Measurements from ENCODE around the gene UCN2. TPM values are rescaled to one million over a fixed set of nuclear protein-coding genes. Genes with fewer than 3 reads are reported as not detected.

Gene UCN2
- total RNA-seq, 1 experiment from 2014 or later: not detected

GRCh38 chr3:48544141-48544540, 19.4 kb downstream of the UCN2 start (continued):
- no peak for TF ChIP-seq ERG (CRISPR knock-in tag; IDR thresholded peaks at IDR 0.05)

DNA sequence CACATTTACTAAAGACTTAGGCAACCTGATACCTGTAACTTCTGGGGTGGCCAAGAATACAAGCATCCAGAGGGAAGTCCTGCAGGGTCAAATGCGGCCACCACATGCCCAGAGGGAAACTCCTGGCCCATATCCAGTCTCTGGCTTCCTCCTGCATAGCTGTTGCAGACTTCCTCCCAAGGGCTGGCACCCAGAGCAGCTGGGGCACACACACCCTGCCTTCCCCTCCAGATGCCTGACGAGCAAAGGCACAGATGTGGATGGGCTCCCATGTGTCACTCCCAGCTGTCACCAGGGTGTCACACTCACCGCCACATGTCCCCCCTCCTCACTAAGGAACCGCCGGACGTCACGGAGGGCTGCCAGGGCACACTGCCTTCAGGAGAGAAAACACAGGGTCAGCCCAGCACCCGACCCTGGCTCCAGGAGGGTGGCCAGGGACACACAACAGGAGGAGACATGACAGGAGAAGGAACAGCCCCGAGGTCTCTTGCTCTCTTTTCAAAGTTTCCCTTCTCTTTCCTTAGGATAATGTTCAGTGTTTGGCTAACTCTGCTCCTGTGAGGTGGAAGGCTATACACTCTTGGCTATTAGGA, 20.2 kb downstream of the UCN2 start:
- Mint-ChIP-seq H3K4me1 (no peaks in the 10 kb centered on the region), H3K9me3 (no peaks in the 10 kb centered on the region), H3K27me3 (ENCODE audit: low read depth) (no peaks in the 10 kb centered on the region), H3K27ac (peak overlapping the region; percentile 43; the same call in 1 of the 2 replicates), H3K4me3 (no peak overlapping the region), H3K36me3 (peaks cover 56% of the 10 kb centered on the region)
- no peak for DNase-seq (ENCODE audit: low spot score)
- ATAC-seq: no peak
- TF ChIP-seq ZNF396 (CRISPR knock-in tag; IDR thresholded peaks at IDR 0.05; ENCODE audit: borderline replicate concordance): no peak
- TF ChIP-seq NR3C1 (CRISPR knock-in tag; conservative IDR thresholded peaks at IDR 0.05; ENCODE audit: low read depth): no peak
- TF ChIP-seq NR2C2 (CRISPR knock-in tag; IDR thresholded peaks at IDR 0.05): no peak
- no peak for TF ChIP-seq TP53 (CRISPR knock-in tag; IDR thresholded peaks at IDR 0.05)
- TF ChIP-seq ZNF121 (CRISPR knock-in tag; IDR thresholded peaks at IDR 0.05): no peak
- TF ChIP-seq, protein P1, sequence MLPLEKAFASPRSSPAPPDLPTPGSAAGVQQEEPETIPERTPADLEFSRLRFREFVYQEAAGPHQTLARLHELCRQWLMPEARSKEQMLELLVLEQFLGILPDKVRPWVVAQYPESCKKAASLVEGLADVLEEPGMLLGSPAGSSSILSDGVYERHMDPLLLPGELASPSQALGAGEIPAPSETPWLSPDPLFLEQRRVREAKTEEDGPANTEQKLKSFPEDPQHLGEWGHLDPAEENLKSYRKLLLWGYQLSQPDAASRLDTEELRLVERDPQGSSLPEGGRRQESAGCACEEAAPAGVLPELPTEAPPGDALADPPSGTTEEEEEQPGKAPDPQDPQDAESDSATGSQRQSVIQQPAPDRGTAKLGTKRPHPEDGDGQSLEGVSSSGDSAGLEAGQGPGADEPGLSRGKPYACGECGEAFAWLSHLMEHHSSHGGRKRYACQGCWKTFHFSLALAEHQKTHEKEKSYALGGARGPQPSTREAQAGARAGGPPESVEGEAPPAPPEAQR (CRISPR knock-in tag; IDR thresholded peaks at IDR 0.05): no peak
- TF ChIP-seq MYBL2 (CRISPR knock-in tag; IDR thresholded peaks at IDR 0.05): no peak
- TF ChIP-seq, protein P2, sequence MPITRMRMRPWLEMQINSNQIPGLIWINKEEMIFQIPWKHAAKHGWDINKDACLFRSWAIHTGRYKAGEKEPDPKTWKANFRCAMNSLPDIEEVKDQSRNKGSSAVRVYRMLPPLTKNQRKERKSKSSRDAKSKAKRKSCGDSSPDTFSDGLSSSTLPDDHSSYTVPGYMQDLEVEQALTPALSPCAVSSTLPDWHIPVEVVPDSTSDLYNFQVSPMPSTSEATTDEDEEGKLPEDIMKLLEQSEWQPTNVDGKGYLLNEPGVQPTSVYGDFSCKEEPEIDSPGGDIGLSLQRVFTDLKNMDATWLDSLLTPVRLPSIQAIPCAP (CRISPR knock-in tag; IDR thresholded peaks at IDR 0.05): no peak
- TF ChIP-seq JAZF1 (CRISPR knock-in tag; IDR thresholded peaks at IDR 0.05): no peak
- no peak for TF ChIP-seq E2F1 (CRISPR knock-in tag; IDR thresholded peaks at IDR 0.05)
- no peak for TF ChIP-seq CREB1 (CRISPR knock-in tag; IDR thresholded peaks at IDR 0.05)
- TF ChIP-seq FOXK1 (CRISPR knock-in tag; IDR thresholded peaks at IDR 0.05): no peak
- POLR2A ChIA-PET: no interaction called here
- CTCF ChIA-PET: interaction anchor here (1.3 kb wide), 1 partner anchor 107 kb away, joined by 4 read pairs; no protein-coding TSS in a partner anchor

GRCh38 chr3:48538451-48538850, 25.1 kb downstream of the UCN2 start:
- no peak overlapping the region for H3K4me3 Mint-ChIP-seq
- CTCF ChIA-PET: interaction anchor here (1.3 to 2.8 kb wide), 2 partner anchors 11 to 66 kb away, joined by 3 to 16 read pairs; no protein-coding TSS in a partner anchor
- peaks cover 67% of the 10 kb centered on the region for H3K36me3 Mint-ChIP-seq
- no peak overlapping the region for H3K27ac Mint-ChIP-seq
- H3K9me3 Mint-ChIP-seq: no peaks in the 10 kb centered on the region
- H3K4me1 Mint-ChIP-seq: no peaks in the 10 kb centered on the region
- no peak for DNase-seq (ENCODE audit: low spot score)
- H3K27me3 Mint-ChIP-seq (ENCODE audit: low read depth): no peaks in the 10 kb centered on the region
- POLR2A ChIA-PET: no interaction called here
- no peak for ATAC-seq
- no peak for TF ChIP-seq EMX1 (CRISPR knock-in tag; IDR thresholded peaks at IDR 0.05)

DNA sequence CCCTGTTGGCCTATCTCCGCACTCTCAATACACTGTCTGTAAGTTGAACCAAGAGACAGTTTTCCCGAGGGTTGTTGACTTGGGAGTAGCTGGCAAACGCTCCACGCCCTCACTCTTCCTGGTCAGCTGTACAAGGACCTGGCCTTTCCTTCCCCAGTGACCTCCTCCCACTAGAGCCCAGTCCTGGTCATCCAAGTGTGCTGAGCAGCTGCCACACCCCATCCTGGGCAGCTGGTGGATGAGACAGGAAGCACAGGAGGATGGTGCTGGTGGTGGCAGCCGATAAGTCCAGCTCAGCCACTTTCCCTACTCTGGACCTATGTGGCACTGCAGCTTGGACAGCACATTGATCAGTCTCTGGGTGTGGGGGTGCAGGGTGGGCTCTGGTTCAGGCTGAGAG, 26.8 kb downstream of the UCN2 start:
- H3K4me1 Mint-ChIP-seq: no peaks in the 10 kb centered on the region
- H3K9me3 Mint-ChIP-seq: no peaks in the 10 kb centered on the region
- no peaks in the 10 kb centered on the region for H3K27me3 Mint-ChIP-seq (ENCODE audit: low read depth)
- POLR2A ChIA-PET: interaction anchor here (0.5 kb wide), 1 partner anchor 33 kb away, joined by 4 read pairs; no protein-coding TSS in a partner anchor
- H3K4me3 Mint-ChIP-seq: no peak overlapping the region
- CTCF ChIA-PET: interaction anchor here (0.9 to 1.5 kb wide), 3 partner anchors 12 to 101 kb away, joined by 3 to 5 read pairs (median 5); no protein-coding TSS in a partner anchor
- H3K27ac Mint-ChIP-seq: no peak overlapping the region
- no peak for DNase-seq (ENCODE audit: low spot score)
- no peak for ATAC-seq
- H3K36me3 Mint-ChIP-seq: peaks cover 64% of the 10 kb centered on the region
- TF ChIP-seq MXD4 (CRISPR knock-in tag; IDR thresholded peaks at IDR 0.05; ENCODE audit: borderline replicate concordance) (no peak), NFE2L1 (CRISPR knock-in tag; IDR thresholded peaks at IDR 0.05) (no peak), ZNF138 (CRISPR knock-in tag; conservative IDR thresholded peaks at IDR 0.05) (no peak), FOXP1 (CRISPR knock-in tag; IDR thresholded peaks at IDR 0.05; ENCODE audit: borderline replicate concordance) (no peak), ETV6 (CRISPR knock-in tag; IDR thresholded peaks at IDR 0.05) (no peak), SMAD3 (CRISPR knock-in tag; IDR thresholded peaks at IDR 0.05; ENCODE audit: borderline replicate concordance) (no peak)
- TF ChIP-seq, protein P3, sequence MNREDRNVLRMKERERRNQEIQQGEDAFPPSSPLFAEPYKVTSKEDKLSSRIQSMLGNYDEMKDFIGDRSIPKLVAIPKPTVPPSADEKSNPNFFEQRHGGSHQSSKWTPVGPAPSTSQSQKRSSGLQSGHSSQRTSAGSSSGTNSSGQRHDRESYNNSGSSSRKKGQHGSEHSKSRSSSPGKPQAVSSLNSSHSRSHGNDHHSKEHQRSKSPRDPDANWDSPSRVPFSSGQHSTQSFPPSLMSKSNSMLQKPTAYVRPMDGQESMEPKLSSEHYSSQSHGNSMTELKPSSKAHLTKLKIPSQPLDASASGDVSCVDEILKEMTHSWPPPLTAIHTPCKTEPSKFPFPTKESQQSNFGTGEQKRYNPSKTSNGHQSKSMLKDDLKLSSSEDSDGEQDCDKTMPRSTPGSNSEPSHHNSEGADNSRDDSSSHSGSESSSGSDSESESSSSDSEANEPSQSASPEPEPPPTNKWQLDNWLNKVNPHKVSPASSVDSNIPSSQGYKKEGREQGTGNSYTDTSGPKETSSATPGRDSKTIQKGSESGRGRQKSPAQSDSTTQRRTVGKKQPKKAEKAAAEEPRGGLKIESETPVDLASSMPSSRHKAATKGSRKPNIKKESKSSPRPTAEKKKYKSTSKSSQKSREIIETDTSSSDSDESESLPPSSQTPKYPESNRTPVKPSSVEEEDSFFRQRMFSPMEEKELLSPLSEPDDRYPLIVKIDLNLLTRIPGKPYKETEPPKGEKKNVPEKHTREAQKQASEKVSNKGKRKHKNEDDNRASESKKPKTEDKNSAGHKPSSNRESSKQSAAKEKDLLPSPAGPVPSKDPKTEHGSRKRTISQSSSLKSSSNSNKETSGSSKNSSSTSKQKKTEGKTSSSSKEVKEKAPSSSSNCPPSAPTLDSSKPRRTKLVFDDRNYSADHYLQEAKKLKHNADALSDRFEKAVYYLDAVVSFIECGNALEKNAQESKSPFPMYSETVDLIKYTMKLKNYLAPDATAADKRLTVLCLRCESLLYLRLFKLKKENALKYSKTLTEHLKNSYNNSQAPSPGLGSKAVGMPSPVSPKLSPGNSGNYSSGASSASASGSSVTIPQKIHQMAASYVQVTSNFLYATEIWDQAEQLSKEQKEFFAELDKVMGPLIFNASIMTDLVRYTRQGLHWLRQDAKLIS (CRISPR knock-in tag; IDR thresholded peaks at IDR 0.05; ENCODE audit: borderline replicate concordance): no peak
- TF ChIP-seq, protein P1 (CRISPR knock-in tag; IDR thresholded peaks at IDR 0.05): no peak
